SK-N-MC (cell line): ENCODE results near the gene JPH3.

Experiments used
- EZH2 ChIP-seq: fragments of 200-600 bp; sonication (generic); IDR thresholded peaks from one replicate; pipeline ENCODE4 v1.6.1; 2017; ENCODE audit warnings: antibody characterized with exemption
- POLR2AphosphoS5 ChIP-seq: IDR thresholded peaks from 2 replicates; pipeline ENCODE4 v1.6.1; 2012; ENCODE audit warnings: mild to moderate bottlenecking, low read depth, low read length, borderline replicate concordance

GRCh38 chr16:87713451-87714229 lies 111.3 kb downstream of the JPH3 start:
- TF ChIP-seq POLR2AphosphoS5 (no peak), EZH2 (no peak)
